ENCODE data around the gene BST1. TPM values are rescaled to one million over a fixed set of nuclear protein-coding genes. Genes with fewer than 3 reads are reported as not detected.

The BST1 gene
- polyA plus RNA-seq, 3 donors = 1.2 to 15.6 (median 8.0) TPM

DNA sequence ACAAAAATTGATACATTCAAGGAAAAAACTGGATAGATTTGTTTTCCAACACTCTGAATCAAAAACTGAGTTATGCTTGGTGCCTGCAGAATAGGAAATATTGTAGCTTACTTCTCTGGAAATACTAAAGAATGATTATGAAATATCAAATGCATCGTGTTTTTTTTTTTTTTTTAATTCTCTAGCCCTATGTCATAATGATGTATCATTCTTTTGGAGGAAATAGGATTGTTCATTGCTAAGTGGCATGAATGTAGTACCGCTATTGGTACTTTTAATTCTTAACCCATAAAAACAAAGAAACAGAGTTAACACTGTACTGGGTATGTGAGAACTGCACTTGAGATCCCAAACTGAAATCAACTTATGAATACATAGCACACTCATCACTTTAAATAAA is 28.8 kb upstream of the BST1 start:
- H3K27ac ChIP-seq (ENCODE audit: low read depth, low read length) = no peak overlapping the region
- 74 to 89% (median 75%) methylated on average over 2 of the region's 2 CpGs for WGBS, 3 donors

DNA sequence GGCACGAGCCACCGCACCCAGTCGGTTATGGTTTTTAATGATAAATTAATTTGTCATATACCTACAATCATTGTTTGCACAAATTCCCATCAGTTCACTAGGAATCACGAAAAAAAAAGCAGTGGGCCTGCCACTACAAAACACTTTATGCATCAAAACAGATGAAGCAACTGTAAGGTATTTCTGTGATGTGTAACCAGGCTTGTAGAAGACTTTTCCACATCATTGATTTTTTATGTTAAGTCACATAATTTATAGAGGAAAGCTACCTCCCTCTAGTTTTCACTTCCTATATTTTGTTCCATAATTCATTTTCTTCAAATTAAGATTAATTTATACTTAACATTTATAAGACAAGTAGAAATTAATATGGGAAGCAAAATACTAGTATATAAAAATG is 27.9 kb upstream of the BST1 start:
- 96 to 98% (median 97%) methylated on average over 4 of the region's 4 CpGs for WGBS, 3 donors
- H3K27ac ChIP-seq (ENCODE audit: low read depth, low read length) = no peak overlapping the region

DNA sequence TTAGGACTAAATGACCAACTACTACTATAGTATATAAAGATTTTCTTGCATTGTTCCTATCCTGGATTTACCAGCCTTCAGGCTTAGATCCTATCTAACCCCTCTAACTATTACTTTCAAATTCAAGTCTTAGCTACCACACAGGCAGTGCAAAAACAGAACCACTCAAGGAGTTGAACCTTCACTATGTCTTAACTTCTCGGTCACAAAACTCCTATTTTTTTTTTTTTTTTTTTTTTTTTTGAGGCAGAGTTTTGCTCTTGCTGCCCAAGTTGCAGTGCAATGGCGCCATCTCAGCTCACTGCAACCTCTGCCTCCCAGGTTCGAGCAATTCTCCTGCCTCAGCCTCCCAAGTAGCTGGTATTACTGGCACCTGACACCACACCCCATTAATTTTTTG is 27.5 kb upstream of the BST1 start:
- 80 to 90% (median 87%) methylated on average over 3 of the region's 3 CpGs for WGBS, 3 donors
- H3K27ac ChIP-seq (ENCODE audit: low read depth, low read length) = no peak overlapping the region

DNA sequence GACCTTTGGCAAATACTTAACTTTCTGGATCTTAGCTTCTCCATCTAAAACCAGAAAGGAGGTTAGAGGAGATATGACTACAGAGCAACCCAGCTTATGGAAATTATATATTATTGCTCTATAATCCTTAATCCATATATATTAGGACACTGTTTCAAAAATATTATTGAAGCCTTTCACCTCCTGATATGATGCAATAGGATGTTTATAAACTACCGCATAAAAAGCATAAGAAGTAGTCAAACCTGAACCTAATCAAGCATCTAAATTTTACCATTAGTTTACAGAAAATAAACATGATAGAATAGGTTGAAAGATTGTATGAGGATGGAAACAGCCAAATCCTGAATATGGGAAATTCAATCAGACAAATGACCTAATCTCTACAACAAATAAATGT is 26.8 kb upstream of the BST1 start:
- 72 to 94% (median 86%) methylated on average over 1 of the region's 1 CpG for WGBS, 3 donors
- no peak overlapping the region for H3K27ac ChIP-seq (ENCODE audit: low read depth, low read length)

DNA sequence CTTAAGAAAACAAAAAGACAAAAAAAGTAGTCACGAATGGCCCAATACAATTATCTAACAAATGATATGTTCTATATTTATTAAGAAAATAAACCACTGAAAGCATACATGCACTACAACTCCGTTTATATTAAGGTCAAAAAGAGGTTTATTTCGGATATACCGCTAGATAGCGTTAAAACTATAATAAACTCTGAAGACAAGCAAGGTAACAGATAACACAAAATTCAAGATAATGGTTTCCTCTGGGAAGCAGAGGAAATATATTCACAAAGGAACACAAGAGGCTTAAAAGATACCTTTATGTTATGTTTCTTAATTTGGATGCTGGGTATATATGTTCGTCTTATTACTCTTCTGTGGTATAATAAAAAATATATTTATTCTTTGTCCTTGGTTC is 26.0 kb upstream of the BST1 start:
- H3K27ac ChIP-seq (ENCODE audit: low read depth, low read length) = no peak overlapping the region
- 89 to 98% (median 93%) methylated on average over 6 of the region's 6 CpGs for WGBS, 3 donors

DNA sequence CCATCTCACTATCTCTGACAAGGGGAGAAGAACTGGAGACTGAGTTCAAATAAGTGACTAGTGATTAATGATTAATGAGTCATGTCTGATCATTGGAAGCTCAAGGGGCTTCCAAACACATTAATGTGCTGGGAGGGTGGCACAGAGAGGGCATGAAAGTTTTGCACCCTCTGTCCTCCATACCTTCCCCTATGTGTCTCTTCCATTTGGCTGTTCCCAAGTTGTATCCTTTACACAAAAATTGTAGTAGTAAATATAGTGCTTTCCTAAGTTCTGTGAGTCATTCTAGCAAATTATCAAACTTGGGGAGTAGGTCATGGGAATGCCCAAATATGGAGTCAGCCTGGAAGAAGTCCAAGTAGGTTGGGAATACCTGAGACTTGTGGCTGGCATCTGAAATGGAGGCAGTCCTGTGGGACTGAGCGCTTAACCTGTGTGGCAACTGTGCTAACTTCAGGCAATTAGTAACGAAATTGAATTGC is 25.3 kb upstream of the BST1 start:
- H3K27ac ChIP-seq (ENCODE audit: low read depth, low read length) = no peak overlapping the region
- WGBS, 3 donors = 29 to 93% (median 89%) methylated on average over 2 of the region's 2 CpGs

DNA sequence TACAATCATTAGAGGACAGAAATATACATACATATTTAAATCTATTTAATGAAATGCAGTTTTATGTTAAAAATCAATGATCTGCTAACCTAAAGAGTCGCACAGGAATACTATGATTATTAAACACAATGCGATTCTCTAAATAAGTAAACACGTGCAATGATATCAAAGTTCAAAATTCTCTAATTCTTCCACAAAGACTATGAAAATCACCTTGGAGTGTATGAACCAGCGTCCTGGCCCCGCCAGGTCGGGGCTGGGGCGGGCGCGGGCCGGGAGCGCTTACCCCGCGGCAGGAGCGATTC is 21.8 kb upstream of the BST1 start:
- 1 to 2% (median 2%) methylated on average over 14 of the region's 14 CpGs for WGBS, 3 donors
- H3K27ac ChIP-seq (ENCODE audit: low read depth, low read length) = no peak overlapping the region

DNA sequence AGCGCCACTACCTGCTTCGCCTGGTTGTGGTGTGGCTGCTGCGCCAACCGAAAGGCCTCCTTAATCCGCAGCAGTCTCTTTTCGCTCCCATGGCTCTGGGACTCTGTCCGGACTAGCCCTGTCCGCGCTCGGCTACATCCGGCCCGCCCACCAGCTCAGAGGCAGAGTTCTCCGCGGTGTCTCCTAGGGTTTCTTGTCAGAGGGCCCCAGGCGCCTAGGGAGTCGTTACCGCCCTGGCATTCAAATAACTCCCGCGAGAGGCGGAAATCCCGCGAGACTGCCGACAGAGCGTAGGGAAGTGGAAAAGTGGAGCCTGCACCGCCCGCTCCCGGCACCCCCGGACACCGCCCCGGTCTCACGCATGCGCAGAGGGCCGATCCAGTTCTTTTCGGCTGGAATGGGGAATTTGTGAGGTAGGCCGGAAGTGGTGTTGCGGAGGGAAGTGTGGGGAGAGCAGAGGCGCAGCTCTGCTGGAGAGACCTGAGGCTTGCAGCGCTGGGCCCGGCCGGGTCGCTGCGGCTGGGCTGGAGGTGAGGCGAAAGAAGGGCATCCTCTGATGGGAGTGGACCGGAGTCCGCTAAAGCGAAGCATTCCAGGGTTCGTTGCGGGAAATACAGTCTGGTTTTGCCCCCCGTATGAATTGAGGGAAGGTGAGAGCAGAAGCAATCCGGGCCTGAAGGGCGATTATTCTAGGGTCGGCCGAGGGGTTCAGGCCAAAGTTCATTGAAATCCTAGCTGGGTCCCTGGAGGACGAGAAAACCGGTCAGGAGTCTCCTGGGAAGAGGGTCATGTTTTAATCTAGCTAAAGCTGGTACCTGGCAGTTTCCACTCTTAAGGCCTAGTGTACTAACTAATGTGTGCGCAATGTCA is 21.3 kb upstream of the BST1 start, which contains the start of gene FAM200B:
Gene FAM200B, plus strand, starts transcription at position 456 of the 870 bp plus-strand sequence. CDS start 5,151 bp downstream, outside the sequence.
- WGBS, 3 donors = 0 to 1% (median 0%) methylated on average over 56 of the region's 56 CpGs
- peak within 1 kb of the TSS; percentile 70 for H3K27ac ChIP-seq (ENCODE audit: low read depth, low read length)

DNA sequence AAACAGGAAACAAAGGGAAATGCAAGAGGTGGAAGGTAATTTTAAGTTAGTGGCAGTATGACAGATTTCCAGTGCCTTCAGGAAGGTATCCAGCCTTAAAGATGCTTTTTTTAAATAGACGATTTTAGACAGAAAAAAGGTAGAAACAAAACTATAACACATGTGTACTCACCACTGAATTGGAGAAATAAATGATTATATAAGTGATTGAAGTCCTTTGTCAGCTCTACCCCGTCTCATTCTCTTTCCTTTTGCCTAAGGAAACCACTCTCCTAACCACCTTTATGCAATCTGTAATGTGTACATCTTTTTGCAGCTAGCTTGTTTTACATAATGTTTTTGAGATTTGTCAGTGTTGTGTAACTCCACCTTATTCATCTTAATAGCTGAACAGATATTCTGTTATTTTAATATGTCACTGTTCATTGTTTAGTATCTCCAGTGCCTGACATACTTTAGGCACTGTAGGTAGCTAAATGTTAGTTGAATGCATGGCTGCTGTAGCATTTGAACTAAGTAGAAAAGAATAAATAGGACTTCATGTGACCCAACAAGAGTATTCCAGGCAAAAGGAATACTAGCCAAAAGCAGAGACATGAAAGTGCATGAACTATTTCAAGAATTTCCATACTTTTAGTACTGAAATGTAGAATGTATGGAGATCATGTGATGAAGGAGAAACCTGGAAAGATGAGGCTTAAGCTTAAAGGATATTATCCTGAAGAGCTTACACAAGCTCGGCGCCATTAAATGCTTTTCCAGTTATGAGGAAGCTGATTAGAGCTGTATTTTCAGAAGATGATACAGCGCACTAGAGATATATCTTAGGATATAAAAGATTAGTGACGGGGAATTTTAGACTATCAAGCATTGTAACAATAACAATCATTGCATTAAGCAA is 20.4 kb upstream of the BST1 start:
- 26 to 40% (median 32%) methylated on average over 6 of the region's 6 CpGs for WGBS, 3 donors
- peak overlapping the region; percentile 70 for H3K27ac ChIP-seq (ENCODE audit: low read depth, low read length)

DNA sequence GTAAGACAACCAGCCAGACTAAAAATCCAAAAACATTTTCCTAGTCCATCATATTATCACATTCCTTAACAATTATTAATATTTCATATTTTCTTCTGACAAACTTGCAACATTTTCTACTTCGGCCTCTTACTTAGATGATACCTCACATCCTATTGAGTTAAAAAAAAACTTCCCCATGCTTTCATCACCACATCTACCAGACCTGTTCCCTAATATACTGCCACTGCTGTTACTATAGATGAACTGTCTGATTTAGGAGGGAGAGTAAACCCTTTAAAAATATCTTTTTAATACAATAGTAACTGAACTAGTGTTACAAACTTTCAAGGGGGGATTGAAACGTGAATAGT is 19.7 kb upstream of the BST1 start:
- 54 to 81% (median 61%) methylated on average over 2 of the region's 2 CpGs for WGBS, 3 donors
- H3K27ac ChIP-seq (ENCODE audit: low read depth, low read length) = no peak overlapping the region

DNA sequence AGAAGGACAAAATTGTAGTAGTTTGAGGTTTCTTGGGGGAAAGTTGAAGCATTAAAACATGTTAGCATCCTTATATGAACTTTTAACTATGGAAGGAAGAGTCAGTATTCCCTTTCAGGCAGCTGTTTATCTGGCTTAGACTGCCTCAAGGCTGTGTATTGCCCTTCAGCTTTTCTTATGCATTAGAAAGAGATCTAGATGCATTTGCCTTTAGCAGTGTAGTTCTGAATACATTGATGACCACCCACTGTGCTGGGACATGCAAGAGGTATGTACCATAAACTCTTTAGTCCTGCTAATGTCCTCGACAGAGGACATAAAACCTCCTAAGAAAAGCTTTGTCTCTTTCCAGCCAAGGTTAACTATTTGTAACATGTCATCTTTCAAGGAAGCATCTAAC is 18.4 kb upstream of the BST1 start:
- 90 to 93% (median 90%) methylated on average over 1 of the region's 1 CpG for WGBS, 3 donors
- no peak overlapping the region for H3K27ac ChIP-seq (ENCODE audit: low read depth, low read length)

DNA sequence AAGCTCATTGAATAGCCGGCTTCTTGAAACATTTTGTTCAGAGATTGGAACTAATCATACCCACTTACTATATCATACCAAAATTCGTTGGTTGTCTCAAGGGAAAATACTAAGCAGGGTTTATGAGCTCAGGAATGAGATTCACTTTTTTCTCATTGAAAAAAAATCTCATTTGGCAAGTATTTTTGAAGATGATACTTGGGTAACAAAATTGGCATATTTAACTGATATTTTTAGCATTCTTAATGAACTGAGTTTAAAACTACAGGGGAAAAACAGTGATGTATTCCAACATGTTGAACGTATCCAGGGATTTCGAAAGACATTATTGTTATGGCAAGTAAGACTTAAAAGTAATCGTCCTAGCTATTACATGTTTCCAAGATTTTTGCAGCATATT is 14.8 kb upstream of the BST1 start:
- H3K27ac ChIP-seq (ENCODE audit: low read depth, low read length) = no peak overlapping the region
- 51 to 81% (median 55%) methylated on average over 5 of the region's 5 CpGs for WGBS, 3 donors

DNA sequence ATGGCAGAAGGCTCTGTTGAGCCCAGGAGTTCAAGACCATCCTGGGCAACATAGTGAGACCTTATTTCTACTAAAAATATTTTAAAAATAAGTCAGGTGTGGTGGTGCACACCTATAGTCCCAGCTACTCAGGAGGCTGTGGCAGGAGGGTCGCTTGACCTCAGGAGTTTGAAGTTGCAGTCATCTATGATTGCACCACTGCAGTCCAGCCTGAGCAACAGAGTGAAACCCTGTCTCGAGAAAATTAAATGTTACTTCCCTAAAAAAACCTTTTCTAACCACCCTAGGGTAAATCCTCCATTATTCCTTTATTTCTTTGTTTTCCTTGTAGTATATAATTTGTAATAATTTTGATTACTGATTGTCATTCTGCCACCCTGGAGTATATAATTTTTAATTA is 13.3 kb upstream of the BST1 start:
- H3K27ac ChIP-seq (ENCODE audit: low read depth, low read length) = no peak overlapping the region
- WGBS, 3 donors = 48 to 93% (median 56%) methylated on average over 2 of the region's 2 CpGs

DNA sequence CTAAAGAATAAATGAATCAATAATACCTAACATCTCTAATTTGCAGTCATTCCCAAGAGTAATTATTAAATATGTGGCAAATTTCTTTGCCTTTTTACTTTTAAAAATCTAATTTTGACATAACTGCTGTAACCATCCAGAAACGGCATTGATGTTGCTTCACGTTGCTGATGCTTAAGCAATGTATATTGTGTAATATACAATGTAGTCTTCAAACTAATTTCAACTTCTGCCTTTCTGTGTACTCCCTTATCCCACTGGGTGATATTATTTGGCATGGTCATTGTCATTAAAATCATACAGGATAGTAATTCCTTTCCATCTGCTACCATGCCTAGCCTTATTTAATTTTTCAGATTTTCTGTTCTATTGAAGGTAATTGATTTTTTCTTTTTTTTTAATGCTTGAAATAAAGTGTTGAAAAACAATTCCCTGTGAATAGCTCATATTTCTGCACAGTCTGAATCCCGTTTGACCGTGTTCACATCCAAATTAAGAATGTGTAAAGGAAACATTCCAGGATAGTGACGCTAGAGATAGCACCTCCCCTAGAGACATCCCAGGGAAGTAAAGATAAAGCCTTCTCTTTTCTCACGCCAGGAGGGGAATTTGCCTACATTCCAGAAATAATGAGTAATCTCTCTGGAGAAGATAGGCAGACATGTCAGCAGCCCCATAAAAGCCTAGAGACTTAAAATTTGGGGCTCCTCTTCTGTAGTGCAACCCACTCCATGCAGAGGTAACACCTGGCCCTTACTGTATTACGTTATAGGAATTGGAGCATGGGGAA is 12.7 kb upstream of the BST1 start:
- H3K27ac ChIP-seq (ENCODE audit: low read depth, low read length) = no peak overlapping the region
- WGBS, 3 donors = 39 to 70% (median 40%) methylated on average over 7 of the region's 7 CpGs

DNA sequence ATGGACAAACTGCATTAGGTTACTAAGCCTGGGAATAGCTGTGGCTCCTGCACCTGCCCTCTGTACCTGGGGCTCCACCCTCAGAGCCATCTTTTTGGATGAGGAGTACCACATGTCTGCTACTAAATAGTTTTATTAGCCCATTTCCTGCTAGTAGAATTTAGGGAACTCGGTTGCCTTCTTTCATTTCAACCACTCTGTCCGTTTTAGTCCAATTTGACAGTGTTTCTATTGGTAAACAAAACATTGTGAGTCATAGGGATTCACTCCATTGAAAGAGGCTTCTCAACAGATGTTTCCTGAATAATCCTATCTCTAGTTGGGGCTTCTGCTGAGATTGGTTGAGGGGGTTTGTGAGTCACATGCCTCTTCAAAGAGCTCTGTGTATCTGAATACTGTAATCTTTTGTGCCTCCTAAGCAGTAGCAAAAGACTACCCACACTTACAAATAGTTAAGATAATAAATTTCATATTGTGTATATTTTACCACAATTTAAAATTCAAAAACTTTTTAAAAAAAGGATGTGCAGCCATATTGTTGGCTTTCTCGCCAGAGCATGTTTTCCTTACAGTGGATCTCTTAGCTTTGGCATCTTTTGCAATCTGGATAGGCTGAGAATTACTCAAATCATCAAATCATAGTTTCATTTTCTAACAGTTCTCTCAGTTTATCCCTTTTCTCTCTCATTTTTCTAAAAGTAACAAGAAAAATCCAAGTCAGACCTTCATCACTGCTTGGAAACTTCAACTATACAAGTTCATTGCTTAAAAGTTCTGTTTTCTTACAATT is 11.3 kb upstream of the BST1 start:
- 26 to 74% (median 43%) methylated on average over 3 of the region's 3 CpGs for WGBS, 3 donors
- no peak overlapping the region for H3K27ac ChIP-seq (ENCODE audit: low read depth, low read length)

DNA sequence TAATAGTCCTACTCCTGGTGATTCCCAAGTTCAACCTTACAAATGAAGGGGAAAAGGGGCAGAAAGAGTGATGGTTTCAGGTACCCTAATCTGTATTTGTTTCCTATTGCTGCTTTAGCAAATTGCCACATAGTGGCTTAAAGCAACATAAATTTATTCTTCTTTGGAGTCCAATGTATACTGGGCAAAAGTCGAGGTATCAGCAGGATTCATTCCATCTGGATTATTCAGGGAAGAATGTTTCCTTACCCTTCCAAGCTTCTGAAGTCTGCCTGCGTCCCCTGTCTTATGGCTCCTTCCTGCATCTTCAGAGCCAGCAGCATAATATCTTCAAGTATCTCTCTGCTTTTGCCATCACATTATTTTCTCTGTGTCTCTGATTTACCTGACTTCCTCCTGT is 10.3 kb upstream of the BST1 start:
- H3K27ac ChIP-seq (ENCODE audit: low read depth, low read length) = no peak overlapping the region
- WGBS, 3 donors = 86 to 92% (median 90%) methylated on average over 2 of the region's 2 CpGs

DNA sequence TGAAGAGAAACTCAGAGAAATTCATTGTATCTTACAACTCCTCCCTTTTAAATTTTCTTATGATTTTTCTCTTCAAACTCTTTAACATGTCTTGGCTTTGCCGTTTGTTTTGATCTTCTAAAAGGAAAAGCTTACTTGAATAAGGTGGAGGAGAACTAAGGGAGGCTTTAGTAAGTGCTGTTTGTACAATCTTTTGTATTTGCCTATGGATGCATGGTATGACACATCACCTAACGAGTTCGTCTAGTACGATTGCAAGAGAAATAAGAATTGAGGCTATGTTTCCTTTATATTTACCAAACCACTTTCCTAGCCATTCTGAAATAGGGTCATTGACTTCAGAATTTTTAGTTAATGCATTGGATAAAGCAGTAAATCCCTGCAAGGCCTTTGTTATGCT is 8.4 kb upstream of the BST1 start:
- no peak overlapping the region for H3K27ac ChIP-seq (ENCODE audit: low read depth, low read length)
- WGBS, 3 donors = 69 to 92% (median 85%) methylated on average over 4 of the region's 4 CpGs

DNA sequence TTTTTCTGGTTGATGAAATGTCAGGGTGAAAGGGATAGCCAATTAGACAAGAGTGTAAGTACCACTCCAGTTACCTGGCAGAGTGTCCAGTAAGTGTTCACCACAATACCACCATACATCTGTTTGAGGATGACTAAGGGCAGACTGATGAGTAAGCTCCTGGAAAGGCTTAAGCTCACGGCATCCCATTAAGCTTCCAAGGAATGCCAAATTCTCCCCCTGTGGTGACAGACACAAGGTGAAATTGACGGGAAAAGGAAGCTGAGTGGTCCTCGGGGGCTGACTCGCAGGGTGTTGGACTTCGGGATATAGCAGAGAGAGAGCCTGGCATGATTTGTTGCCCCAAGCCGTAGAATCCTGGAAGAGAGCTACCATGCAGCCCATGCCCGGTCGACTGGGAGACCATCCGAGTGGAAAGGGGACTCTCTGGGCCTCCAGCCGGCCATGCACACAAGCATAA is 7.6 kb upstream of the BST1 start:
- no peak overlapping the region for H3K27ac ChIP-seq (ENCODE audit: low read depth, low read length)
- 86 to 90% (median 89%) methylated on average over 10 of the region's 10 CpGs for WGBS, 3 donors
